ENCODE results near the gene PTPRK. TPM values are rescaled to one million over a fixed set of nuclear protein-coding genes. Genes with fewer than 3 reads are reported as not detected.

Gene PTPRK
- total and polyA plus RNA-seq, 2 donors (not counting 1 experiment from before 2014, with no cell fraction given) = 19.4 to 75.5 TPM

DNA sequence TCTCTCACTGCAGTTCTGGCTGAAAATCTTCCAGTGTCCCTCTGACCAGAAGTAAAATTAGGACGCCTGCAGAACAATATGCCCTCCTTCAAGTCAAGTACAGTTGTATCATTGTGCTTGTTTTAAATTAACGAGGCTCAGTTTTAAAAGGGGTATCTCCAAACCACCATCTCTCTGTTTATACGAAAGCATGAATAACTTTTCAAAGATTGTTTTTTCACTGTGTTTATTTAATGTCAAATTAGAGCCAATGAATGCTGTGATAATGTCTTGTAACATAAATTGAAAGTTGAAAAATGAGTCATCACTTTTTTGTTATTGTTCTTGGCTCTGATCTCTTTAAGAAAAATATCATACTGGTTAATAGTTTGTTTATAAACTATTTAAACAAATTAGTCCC, 388.8 kb downstream of the PTPRK start:
- peaks cover 1% of the 10 kb centered on the region for H4K20me1 ChIP-seq (ENCODE audit: control insufficient read depth, extremely low read depth, insufficient read depth, low read length)
- no peak overlapping the region for H3K4me2 ChIP-seq (ENCODE audit: extremely low read depth, insufficient read depth, low read length)

DNA sequence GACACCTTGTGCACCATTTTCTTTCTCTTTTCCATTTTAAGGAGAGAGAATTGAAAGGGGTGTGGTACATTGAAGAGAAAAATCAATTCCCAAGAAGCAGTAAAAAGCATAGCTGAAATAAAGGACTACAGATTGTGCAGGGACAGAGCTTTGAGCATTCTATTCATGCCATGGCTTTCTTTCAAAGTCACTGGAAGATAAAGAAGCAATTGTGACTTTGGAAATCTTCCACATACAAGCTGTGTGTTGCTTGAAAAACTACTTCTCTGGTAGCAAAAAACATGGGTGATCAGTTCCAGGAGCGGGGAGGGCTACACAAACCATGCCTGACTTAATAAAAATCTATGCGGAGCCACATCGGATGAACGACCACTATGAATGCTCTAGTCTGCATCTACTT, 389.4 kb downstream of the PTPRK start:
- no peaks in the 10 kb centered on the region for H3K36me3 ChIP-seq (ENCODE audit: control insufficient read depth, insufficient read depth, low read length)
- H3K9ac ChIP-seq (ENCODE audit: insufficient read depth, low read length) = no peak overlapping the region
- no peaks in the 10 kb centered on the region for H3K4me1 ChIP-seq (ENCODE audit: control insufficient read depth, extremely low read depth, insufficient read depth, low read length)
- no peak for DNase-seq (ENCODE audit: low read depth in 2 of 2)
- H3K79me2 ChIP-seq (ENCODE audit: control insufficient read depth, insufficient read depth, low read length) = no peaks in the 10 kb centered on the region
- no peak overlapping the region for H3K27ac ChIP-seq (ENCODE audit: insufficient read depth, low read length)
- no peaks in the 10 kb centered on the region for H3K9me3 ChIP-seq (ENCODE audit: control insufficient read depth, insufficient read depth, low read depth, low read length)
- peaks cover 1% of the 10 kb centered on the region for H4K20me1 ChIP-seq (ENCODE audit: control insufficient read depth, extremely low read depth, insufficient read depth, low read length)
- H2AFZ ChIP-seq (ENCODE audit: low read length) = no peak overlapping the region
- H3K4me3 ChIP-seq (replicated peaks in 1 of 4; ENCODE audit: control extremely low read depth in 1 of 4, insufficient read depth in 1 of 4, low read depth in 3 of 4, low read length in 4 of 4) = no peak overlapping the region
- H3K4me2 ChIP-seq (ENCODE audit: extremely low read depth, insufficient read depth, low read length) = no peak overlapping the region
- H3K27me3 ChIP-seq (ENCODE audit: control insufficient read depth, insufficient read depth, low read length) = no peaks in the 10 kb centered on the region
- no peak for TF ChIP-seq EZH2 (IDR thresholded peaks at IDR 0.05; ENCODE audit: low read length, missing control alignments)
- TF ChIP-seq, protein P1, sequence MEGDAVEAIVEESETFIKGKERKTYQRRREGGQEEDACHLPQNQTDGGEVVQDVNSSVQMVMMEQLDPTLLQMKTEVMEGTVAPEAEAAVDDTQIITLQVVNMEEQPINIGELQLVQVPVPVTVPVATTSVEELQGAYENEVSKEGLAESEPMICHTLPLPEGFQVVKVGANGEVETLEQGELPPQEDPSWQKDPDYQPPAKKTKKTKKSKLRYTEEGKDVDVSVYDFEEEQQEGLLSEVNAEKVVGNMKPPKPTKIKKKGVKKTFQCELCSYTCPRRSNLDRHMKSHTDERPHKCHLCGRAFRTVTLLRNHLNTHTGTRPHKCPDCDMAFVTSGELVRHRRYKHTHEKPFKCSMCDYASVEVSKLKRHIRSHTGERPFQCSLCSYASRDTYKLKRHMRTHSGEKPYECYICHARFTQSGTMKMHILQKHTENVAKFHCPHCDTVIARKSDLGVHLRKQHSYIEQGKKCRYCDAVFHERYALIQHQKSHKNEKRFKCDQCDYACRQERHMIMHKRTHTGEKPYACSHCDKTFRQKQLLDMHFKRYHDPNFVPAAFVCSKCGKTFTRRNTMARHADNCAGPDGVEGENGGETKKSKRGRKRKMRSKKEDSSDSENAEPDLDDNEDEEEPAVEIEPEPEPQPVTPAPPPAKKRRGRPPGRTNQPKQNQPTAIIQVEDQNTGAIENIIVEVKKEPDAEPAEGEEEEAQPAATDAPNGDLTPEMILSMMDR (conservative IDR thresholded peaks at IDR 0.05 in 1 of 2, IDR thresholded peaks at IDR 0.05 in 1 of 2; ENCODE audit: low read depth in 1 of 2, low read length in 2 of 2) = no peak

More for the DNA sequence above, 388.8 kb downstream of the PTPRK start:
- Histone ChIP-seq H2AFZ (ENCODE audit: low read length) (no peak overlapping the region), H3K27ac (ENCODE audit: insufficient read depth, low read length) (no peak overlapping the region), H3K4me3 (replicated peaks in 1 of 4; ENCODE audit: control extremely low read depth in 1 of 4, insufficient read depth in 1 of 4, low read depth in 3 of 4, low read length in 4 of 4) (no peak overlapping the region), H3K9ac (ENCODE audit: insufficient read depth, low read length) (no peak overlapping the region), H3K4me1 (ENCODE audit: control insufficient read depth, extremely low read depth, insufficient read depth, low read length) (no peaks in the 10 kb centered on the region), H3K79me2 (ENCODE audit: control insufficient read depth, insufficient read depth, low read length) (no peaks in the 10 kb centered on the region), H3K27me3 (ENCODE audit: control insufficient read depth, insufficient read depth, low read length) (no peaks in the 10 kb centered on the region), H3K36me3 (ENCODE audit: control insufficient read depth, insufficient read depth, low read length) (no peaks in the 10 kb centered on the region), H3K9me3 (ENCODE audit: control insufficient read depth, insufficient read depth, low read depth, low read length) (no peaks in the 10 kb centered on the region)
- DNase-seq (ENCODE audit: low read depth in 2 of 2) = peak; percentile 63 to 75
- TF ChIP-seq, protein P1 (conservative IDR thresholded peaks at IDR 0.05 in 1 of 2, IDR thresholded peaks at IDR 0.05 in 1 of 2; ENCODE audit: low read depth in 1 of 2, low read length in 2 of 2) = no peak
- TF ChIP-seq EZH2 (IDR thresholded peaks at IDR 0.05; ENCODE audit: low read length, missing control alignments) = no peak

DNA sequence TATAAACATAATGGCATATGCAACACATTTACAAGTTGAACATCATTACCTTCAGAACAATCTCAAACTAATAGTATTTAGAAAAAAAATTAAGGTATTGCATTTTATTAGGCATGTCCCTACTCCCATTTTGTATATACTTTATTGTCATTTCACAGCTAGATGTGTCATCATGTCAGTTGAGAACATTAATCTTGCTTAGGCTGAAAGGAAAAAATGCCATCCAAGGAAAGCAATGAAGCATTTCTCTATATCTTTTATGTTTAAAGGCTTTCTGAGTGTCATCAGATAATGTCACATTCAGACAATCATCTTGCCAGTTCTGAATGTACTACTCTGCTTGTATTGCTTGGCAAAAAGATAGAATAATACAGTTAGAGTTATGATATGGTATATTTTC, 390.7 kb downstream of the PTPRK start:
- no peaks in the 10 kb centered on the region for H3K27me3 ChIP-seq (ENCODE audit: control insufficient read depth, insufficient read depth, low read length)
- no peak overlapping the region for H3K27ac ChIP-seq (ENCODE audit: insufficient read depth, low read length)
- H3K4me3 ChIP-seq (replicated peaks in 1 of 4; ENCODE audit: control extremely low read depth in 1 of 4, insufficient read depth in 1 of 4, low read depth in 3 of 4, low read length in 4 of 4) = no peak overlapping the region
- no peak for DNase-seq (ENCODE audit: low read depth in 2 of 2)
- no peak for TF ChIP-seq EZH2 (IDR thresholded peaks at IDR 0.05; ENCODE audit: low read length, missing control alignments)
- TF ChIP-seq, protein P1 (conservative IDR thresholded peaks at IDR 0.05 in 1 of 2, IDR thresholded peaks at IDR 0.05 in 1 of 2; ENCODE audit: low read depth in 1 of 2, low read length in 2 of 2) = no peak
- H3K79me2 ChIP-seq (ENCODE audit: control insufficient read depth, insufficient read depth, low read length) = no peaks in the 10 kb centered on the region
- H4K20me1 ChIP-seq (ENCODE audit: control insufficient read depth, extremely low read depth, insufficient read depth, low read length) = peaks cover 1% of the 10 kb centered on the region
- no peaks in the 10 kb centered on the region for H3K36me3 ChIP-seq (ENCODE audit: control insufficient read depth, insufficient read depth, low read length)
- H3K4me1 ChIP-seq (ENCODE audit: control insufficient read depth, extremely low read depth, insufficient read depth, low read length) = no peaks in the 10 kb centered on the region
- H3K9me3 ChIP-seq (ENCODE audit: control insufficient read depth, insufficient read depth, low read depth, low read length) = no peaks in the 10 kb centered on the region
- H2AFZ ChIP-seq (ENCODE audit: low read length) = no peak overlapping the region
- no peak overlapping the region for H3K9ac ChIP-seq (ENCODE audit: insufficient read depth, low read length)
- H3K4me2 ChIP-seq (ENCODE audit: extremely low read depth, insufficient read depth, low read length) = no peak overlapping the region

All from fibroblast of lung (primary cell).